Measurements from ENCODE around the gene QDPR.

The QDPR gene

DNA sequence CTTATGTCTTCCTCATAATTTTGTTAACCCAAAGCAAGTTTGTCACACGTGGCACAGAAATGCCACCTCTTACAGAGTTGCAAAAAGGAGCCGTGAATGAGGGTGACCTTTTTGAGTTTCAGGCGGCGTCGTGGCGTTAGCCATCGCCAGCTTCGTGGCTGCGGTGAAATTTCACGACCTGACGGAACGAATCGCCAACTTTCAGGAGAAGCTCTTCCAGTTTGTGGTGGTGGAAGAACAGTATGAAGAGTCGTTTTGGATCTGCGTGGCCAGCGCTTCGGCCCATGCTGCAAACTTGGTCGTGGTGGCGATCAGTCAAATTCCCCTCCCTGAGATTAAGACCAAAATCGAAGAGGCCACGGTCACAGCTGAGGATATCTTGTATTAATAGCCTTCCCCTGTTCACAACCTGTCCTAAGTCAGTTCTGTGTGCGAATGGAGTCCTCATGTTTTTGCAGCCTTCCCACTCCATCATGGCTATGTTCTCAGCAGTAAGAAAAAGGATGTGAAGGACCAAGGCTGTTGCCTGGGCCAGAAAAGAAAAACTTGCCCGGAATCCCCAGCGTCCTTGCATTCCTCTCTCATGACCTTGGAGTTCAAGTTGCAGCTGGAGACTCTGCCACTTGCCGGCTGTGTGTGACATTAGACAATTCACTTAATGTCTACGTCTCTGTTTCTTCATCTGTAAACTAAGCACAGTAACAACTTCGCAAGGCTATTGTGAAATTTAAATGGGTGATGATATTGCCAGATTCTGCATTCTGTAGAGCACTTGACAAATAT is 15.0 kb upstream of the QDPR start:
- DNase-seq, result no peak

DNA sequence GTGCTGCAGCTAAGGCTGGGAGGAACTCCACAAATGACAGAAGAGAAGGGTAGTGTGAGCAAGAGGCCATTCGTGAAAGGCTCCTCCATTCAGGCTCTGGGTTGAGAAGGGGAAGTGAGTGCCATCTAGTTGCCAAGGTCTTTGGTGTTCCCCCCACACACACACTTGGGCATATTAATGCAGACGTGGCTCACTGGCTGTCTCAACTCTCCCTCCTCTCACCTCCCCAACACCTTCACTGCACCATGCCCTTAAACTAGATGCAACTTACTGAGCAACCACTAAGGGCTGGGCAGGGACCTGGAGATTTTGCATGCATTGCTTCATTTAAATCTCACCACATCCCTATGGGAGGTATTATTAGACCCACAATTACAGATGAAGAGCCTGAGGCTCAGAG is 11.8 kb upstream of the QDPR start:
- peak; percentile 5 for DNase-seq

DNA sequence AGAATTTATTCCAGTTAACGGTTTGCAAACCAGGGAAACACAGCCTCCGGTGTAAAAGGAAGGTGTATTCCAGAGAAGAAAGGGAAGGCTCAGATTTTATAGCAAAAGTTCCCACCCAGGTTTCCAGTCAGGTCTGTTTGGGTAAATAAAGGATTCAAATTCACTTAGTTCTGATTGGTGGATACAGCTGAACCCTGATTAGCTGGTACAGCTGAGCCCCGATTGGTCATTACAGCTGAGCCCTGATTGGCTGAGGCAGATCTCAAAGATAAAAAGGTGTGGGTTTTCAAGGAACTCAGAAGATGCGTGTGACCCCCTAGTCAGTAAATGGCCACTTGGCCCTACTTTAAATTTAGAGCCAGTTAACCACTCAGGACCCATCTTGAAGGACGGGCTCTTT is 9.7 kb upstream of the QDPR start:
- DNase-seq, result no peak

DNA sequence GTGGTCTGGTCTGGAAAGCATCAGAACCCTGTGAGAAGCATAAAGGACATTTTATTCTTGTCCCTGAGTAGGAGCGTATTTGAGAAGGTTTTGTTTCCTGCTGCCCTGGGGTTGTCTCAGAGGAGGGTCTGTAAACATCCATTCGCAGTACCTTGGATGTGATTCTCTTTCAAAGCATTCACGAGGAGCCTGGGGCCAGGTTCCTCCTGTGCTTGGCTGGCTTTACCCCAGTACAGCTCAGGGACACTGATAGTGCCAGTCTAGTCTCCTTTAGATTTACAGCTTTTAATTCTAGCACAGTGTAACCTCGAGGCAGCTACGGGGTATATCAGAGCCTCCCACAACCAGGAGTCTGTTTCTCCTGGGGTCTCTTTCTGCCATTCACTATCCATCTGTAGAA is 5.8 kb upstream of the QDPR start:
- DNase-seq, result no peak

DNA sequence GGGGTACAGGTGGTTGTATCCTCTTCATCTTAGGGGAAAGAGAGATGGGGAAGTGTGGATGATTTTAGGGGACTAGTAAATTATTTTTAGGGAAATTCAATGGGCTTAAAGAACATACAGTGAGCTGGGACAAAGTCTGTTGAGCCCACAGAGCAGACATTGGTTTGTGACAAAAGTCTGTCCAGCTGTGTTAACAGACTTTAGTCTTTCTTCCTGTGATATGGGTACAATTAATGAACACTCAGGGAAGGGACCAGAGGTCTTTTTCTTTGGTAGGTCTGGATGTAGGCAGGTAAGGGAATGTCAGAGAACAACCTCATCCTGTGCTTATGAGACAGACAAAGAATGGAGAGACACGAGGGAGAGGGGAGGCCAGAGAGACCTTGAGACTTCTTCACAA is 5.1 kb upstream of the QDPR start:
- DNase-seq, result no peak

DNA sequence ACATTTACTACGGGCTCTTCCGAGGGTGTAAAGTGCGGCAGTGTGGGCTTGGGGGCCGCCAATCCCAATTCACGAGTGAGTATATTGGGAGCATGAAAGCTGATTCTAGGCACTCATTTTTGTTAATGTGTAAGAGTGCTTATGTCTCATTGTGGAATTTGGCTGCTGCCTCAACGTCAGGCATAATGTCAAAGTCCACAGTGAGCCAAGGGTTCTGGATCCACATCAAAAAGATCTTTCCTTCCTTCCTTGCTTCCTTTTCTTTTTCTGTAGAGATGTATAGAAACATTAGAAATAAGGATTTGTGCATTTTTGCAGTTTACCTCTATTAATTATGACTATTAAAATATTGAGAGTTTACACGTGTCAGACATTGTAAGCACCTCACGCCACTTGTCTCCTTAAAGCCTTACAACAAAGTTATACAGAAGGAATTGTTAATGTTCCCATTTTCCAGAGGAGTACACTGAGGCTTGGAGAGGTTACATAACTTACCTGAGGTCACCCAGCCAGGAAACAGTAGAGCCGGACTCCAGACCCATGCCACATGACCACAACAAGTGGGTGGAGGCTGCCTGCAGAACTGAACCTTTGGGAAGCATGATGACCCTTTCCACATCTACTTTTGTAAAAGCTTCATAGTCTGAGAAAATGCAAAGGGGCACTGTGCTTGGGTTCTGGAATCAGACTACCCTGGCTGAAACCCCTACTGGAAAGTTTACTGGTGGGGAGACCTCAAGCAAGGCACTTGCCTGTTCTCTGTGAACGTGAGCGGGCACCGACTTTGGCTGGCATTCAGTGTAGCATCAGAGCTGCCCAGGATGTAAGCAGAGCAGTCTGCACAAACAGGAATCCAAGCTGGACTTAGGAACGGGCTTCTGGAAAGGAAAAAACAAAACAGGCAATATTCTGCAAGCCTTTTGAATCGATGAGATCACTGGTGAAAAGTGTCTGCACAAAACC is 3.8 kb upstream of the QDPR start:
- DNase-seq, result no peak

DNA sequence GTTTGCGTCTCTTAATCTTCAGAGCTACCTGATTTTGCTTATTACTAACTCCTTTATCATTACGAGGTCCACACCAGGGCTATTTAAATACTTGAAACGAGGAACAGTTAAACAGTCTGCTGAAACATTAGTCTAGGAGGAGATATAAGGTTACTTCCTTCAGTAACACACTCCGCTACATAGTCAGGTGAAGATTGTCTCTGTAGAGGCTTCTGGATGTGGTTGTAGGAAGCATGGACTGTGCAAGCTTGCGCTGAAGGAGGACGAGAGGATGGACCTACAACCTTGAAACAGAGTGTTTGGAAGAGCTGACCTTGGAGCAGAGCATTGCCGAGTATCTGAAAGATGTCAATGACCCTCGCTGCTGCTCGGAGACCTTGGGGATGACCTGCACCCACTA is 3.0 kb upstream of the QDPR start, which contains the start of gene CLRN2:
TSS of gene CLRN2 (plus strand) at position 301 of the 400 bp plus-strand sequence. CDS start 102 bp downstream, outside the sequence.
- DNase-seq, result no peak

DNA sequence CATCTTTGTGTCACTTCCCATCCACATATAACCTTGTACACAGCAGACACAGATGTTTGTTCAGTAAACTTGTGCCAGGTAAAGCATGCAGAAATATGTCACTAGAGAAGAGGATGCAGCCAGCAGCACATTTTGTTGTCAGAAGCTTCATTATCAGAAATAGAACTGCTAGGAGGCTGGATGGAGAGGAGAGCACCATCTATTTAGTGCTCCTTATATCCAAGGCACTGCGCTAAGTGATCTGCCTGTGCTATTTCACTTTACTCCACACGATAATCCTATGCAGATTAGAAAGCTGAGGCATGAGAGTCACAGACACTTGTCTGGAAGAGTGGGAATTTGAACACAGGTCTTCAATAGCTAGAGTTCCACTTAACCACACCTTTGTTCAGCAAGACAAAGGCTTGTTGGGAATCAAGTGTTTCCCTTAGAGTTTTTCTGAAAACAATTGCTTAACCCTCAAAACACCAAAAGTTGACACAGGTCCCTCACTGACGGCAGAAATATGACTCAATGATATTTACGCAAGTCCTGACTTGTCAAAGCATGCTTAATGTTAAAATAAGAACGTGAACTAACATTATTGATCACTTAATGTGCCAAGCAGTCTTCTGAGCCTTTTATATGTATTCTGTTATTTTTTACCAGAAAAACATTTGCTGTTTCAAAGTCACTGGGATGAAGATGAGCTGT is 1.2 kb upstream of the QDPR start:
- no peak for DNase-seq

DNA sequence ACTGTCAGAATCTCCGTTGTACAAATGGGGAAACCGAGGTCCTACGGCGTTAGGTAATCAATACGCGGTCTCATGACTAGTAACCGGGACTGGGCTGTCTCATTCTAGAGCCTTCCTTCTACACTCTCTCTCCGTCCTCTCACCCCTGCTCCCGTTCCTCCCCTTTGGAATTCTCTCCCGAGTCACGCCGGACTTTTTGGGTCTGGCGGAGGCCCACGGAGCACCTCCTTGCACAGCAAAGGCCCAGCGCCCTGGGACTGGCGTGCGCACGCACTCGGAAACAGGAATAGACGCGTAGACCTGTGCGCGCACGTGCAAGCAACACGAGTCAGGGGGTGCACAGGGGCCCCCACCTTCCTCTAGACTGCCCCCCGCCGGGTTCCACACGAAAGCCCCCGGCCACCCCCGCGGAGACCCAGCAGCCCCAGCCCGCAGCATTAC is 361 bp downstream of the QDPR start:
- peak; percentile 33 for DNase-seq

DNA sequence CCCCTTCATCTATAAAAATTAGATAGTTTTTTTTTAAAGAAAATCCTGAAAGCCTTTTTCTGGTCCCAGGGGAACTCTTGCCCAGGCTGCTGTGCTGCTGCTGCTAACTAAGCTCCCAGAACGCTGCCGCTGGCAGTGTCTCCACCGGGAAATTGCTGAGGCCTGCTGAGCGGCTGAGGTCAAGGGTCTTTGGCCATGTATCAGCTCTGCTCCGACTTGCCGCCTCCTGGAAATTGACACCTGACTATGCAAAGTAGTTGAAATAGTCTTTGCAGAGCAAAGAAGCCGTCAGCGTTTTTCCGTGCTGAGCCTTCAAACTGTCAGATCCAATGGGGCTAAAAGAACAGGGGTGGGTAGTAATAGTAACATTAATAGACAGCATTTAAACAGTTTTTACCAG is 839 bp downstream of the QDPR start:
- DNase-seq, result no peak

DNA sequence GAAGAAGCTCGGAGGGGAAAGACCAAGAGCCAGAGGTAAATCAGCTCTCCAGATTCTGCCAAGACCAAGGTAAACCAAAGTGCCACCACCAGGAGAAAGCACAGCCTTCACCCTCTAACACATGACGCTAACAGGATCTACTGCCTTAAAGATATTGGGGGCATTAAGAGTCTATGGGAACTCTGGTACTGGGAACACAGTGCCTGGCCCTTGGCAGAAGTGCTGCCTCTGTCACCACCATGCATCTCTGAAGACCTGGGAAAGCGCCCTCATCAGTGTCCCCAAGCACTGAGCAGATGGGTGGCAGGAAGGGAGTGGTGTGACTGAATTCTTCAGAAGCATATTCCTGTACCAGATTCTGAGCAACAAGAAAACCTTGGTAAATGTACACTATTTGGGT is 1.3 kb downstream of the QDPR start:
- no peak for DNase-seq

DNA sequence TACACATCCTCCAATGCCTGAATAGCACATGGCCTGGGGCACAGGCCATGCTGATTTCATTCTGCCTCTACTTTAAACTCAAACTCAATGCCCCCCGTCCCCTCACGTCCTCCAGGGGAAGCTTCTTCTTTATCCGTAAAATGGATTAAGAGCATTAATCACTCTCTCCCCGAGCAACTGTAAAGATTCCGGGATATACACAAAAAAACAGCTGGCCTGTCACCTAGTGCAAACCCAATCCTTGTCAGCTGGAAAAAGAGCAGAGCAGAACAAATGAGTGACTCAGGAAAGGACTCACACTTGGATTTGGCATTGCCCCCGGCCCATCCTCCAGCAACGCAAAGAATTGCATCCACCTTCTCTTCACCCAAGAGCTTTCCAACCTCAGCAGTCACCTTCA is 7.8 kb downstream of the QDPR start:
- DNase-seq, result no peak

DNA sequence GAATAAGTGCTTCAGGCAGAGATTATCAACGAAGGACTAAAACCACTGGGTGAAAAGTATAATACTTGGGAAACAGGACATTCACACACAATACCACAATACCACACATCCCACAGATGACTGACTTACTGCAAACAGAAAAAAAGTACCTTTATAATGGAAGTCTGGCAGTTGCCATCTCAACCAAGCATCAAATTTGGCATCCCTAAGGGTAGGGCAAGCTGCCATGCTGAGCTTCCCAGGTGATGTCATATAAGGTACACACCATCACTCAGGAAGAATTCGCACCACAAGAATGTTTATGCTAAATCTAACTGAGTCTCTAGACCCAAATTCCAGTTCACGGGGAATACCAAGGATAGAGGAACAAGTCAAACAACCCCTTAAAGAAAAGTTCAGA is 9.1 kb downstream of the QDPR start:
- no peak for DNase-seq

DNA sequence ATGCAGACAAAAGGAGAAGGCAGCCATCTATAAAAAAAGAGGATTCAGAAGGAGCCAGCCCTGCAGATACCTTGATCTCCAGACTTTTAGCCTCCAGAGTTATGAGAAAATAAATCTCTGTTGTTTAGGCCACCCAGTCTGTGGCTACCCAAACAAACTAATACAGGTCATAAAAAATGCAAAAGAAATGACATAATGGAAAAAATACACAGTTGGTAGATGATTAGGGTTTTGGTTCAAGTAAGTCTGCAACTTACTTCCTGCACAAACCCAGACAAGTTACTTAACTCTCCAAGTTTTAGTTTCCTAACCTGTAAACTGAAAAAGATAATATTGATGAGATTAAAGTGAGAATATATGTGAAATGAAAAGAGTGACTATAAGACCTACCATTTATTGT is 11.3 kb downstream of the QDPR start:
- no peak for DNase-seq

DNA sequence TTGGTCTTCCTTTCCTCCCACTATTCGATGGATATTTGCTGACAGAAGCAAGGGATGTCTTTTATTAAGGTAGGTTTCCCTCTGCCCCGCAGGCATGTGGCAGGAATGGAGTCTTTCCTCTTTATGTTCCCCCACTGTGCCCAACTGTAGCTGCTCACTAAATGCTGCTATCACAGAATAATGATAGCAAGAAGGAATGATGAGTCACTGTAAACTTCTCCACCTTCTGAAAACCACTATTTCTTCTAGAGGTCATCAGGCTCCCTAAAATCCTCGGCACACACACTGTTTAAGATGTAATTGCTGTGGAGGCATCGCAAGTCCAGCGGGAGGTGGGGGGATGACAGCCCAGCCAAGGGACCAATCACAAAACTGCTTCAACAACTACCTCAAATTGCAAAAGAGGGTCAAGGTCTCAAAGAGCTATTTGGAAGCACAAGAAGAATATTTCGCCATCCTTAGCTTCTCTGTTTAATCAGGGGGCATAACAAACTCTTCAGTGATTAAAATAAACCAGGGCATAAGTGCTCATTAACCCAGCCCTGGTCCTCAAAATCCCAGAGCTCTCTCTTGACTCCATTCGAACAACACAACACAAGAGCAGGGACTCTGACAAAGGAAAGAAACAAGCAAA is 13.9 kb downstream of the QDPR start:
- DNase-seq, result no peak

DNA sequence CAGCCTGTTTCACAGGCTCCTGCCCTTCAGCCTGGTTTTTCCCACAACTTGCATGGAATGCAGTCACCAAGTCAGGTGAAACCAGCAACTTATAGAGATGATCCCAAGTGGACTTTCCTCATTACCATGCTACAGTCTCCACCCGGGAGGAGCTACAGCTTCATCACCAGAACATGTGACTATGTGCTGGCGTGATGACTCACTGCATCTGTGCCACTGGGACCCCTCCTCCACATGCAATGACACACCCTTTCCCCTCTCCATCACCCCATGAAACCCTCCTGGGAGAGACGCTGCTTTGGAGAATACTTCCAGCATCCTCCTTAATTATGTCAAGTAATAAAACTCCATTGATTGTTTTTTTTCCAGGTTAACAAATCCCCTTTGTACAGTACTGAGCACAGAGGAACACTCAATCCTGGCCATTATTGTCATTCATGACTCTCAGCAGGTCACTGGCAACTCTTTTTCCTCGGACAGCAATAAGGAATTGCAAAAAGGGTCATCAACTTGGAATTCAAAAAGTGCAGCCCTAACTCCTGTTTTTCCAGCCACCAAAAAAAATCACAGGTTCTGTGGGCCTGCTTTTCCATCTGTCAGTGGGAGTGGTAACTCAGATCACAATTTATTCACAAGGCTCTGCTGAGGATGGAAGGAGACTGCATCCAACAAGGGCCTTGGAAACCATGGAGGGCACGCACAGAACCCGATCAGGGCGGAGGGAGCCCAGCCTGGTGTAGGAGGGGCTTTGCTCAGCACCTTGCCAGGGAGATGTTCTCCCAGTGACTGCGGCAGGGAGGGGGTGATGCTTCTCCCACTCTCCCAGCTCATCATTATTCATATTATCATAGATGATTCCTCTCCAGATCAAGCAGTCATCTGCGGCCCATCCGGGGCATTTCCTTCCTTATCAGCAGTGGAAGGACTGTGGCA is 17.4 kb downstream of the QDPR start:
- DNase-seq, result no peak

DNA sequence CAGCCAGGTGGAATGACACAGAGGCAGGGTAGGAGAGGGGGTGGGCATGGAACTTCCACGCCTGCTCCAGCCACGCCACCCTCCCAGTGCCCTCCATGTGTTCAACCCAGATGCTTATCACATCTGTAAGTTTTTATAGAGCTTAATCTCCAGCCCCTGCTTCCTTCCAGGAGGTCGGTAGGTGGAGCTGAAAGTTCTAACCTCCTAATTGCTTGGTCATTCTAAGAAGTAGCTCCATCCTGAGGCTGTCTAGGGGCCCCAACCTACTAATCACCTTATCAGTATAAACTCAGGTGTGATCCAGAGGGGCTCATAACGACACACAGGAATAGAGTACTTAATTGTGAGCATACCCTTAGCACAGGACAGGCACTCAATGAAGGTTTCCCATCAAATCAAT is 18.3 kb downstream of the QDPR start:
- DNase-seq, result no peak

DNA sequence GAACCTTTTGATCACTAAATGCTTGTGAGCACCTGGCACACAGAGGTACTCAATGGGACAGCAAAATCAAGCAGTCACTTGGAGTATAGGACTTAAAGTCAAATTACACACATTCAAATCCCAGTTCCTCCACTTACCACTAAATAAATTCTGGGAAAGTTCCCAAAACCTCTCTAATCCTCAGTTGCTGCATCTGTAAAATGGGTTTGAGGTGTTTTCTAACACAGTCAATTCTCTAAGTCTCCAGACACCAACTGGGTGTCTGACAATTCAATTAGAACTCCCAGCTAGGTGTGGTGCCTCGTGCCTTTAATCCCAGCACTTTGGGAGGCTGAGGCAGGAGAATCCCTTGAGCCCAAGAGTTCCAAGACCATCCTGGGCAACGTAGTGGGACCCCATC is 19.0 kb downstream of the QDPR start:
- DNase-seq, result no peak

DNA sequence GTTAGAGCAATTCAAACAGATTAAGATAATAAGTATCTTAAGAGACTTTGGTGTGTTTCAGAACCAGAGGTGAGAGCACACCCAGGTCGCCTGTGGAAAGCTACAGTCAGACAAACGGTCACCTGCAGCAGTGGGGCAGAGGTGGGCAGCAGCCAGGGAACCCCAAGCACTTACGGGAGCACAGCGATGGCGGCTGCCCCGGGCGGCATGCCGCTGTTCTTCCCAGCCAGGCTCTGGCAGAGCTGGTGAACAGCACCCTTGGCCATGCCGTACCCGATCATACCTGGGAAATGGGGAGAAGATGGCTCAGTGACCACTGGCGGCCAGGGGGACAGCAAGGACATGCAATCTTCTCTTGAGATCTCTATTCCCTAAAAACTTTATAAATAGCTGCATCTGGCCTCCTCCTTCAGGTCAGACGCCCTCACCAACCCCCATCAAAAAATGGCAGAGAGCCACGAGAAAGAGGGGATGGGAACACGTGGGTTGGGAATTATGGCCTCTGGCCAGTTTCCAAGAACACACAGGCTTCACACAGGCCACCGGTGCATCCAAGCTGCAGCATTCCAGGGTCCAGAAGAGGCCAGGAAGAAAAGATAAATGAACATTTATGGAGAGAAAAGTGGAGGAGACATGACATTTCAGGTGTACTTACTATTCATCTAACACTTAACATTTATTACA is 19.7 kb downstream of the QDPR start:
- no peak for DNase-seq

DNA sequence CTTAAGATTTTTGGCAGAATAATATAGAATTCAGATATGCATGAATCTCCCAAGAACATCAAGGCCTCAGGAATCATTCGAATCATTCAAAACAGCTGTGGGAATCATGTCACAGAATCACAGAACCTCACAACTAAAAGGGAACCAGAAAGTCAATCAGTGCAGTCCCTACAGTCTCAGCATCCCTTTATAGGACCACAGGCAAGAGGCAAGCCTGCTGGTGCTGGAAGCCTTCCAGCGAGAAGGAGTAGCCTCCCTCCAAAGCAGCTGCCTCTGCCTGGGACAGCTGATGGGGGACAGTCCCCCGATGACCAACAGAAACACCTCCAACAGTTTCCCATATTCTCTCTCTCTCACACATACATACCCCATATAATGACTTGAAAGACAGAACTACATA is 20.7 kb downstream of the QDPR start:
- DNase-seq, result no peak

DNA sequence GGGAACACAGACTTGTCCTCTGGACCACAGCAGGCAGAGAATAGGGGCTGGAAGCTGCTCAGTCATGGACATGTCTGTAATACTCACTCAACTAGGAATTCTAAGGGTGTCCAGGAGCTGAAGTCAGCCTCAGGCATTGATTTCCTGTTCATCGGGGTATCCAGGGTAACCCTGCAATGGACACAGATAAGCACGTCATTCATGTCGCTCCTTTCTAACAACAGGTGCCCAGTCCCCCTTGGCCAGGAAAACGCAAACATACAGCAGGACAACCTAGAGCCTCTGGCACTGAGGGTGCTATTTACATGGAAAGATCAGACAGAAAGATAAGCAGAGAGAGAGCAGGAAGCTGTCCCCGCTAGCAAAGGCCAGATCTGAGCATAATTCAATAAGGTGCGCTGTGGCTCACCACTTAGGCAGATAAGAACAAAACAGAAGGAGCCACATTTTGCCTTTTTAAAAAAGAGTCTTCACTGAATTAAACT is 21.3 kb downstream of the QDPR start:
- no peak for DNase-seq

Measured in GDM1 (cell line).